Measurements from ENCODE around the gene DPP7. TPM values are rescaled to one million over a fixed set of nuclear protein-coding genes. Genes with fewer than 3 reads are reported as not detected.
A peak's percentile ranks its signal among the peaks of the same experiment; 100 is the strongest.
"Not testable (repeated sequence)": the region's sequence is repeated elsewhere in the genome, so short reads cannot be mapped to it uniquely, and the experiment has no call there.

Gene DPP7
- total and polyA plus RNA-seq, 2 donors from 2014 or later, result 164 to 205 TPM

- Histone ChIP-seq H3K4me1 (ENCODE audit: control insufficient read depth in 2 of 3, insufficient read depth in 2 of 3, low read depth in 1 of 3, low read length in 3 of 3) (peaks cover 0 to 16% (median 0%) of the 10 kb centered on the region in 3 donors), H3K27ac (ENCODE audit: low read depth in 2 of 2, low read length in 2 of 2) (no peak overlapping the region), H3K4me3 (ENCODE audit: low read length in 3 of 3) (peak overlapping the region in 2 of 3 donors; percentile 72 to 77), H3K9me3 (ENCODE audit: control insufficient read depth in 2 of 3, insufficient read depth in 1 of 3, low read length in 3 of 3) (no peaks in the 10 kb centered on the region), H3K9ac (ENCODE audit: low read length in 3 of 3) (no peak overlapping the region), H3K36me3 (ENCODE audit: control insufficient read depth in 2 of 3, insufficient read depth in 3 of 3, low read length in 3 of 3) (no peaks in the 10 kb centered on the region), H3K27me3 (ENCODE audit: control insufficient read depth, insufficient read depth, low read length) (no peaks in the 10 kb centered on the region)
- TF ChIP-seq, protein P1, sequence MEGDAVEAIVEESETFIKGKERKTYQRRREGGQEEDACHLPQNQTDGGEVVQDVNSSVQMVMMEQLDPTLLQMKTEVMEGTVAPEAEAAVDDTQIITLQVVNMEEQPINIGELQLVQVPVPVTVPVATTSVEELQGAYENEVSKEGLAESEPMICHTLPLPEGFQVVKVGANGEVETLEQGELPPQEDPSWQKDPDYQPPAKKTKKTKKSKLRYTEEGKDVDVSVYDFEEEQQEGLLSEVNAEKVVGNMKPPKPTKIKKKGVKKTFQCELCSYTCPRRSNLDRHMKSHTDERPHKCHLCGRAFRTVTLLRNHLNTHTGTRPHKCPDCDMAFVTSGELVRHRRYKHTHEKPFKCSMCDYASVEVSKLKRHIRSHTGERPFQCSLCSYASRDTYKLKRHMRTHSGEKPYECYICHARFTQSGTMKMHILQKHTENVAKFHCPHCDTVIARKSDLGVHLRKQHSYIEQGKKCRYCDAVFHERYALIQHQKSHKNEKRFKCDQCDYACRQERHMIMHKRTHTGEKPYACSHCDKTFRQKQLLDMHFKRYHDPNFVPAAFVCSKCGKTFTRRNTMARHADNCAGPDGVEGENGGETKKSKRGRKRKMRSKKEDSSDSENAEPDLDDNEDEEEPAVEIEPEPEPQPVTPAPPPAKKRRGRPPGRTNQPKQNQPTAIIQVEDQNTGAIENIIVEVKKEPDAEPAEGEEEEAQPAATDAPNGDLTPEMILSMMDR (IDR thresholded peaks at IDR 0.05; ENCODE audit: borderline replicate concordance, extremely low read depth, insufficient read depth), result no peak
- intact Hi-C loops (cut with DNase I), result no loop called here
- FAIRE-seq (no peak), DNase-seq (no peak)
Observed at GRCh38 chr9:137128158-137128861, 13.8 kb upstream of the DPP7 start.

DNA sequence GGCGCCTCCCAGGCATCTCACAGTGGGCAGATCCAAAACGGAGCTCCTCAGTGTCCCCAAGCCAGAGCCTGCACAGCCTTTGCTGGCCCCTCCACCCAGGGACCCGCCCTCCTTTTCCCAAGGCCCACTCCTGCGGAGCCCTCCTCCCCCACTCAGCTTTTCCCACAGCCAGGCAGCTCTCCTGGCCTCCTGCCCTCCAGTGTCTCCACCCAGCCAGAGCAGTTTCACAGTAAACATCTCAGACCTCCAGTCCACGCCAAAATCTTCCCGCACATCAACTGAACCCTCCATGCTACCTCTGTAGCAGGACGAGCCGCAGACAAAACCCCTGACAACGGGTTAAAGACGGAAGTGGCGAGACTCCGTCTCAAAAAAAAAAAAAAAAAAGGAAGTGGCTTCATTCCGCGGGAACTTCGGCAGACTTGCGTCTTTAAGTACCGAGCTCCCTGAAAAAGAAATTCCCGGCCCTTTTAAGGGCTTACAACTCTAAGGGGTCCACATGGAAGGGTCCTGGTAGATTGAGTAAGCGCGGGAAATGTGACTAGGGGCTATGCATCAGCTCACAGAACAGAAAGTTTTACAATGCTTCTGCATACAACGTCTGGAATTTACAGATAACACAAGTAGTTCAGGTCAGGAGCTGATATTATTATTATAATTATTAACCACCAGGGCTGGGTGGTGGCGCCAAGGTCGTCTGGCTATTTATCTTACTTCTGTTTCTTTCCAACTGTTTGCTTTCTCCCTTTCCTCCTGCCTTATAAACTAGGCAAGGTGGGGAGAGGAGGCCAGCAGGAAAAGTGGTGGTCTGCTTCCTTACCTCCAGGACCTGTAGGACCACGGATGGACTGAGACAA is 13.0 kb upstream of the DPP7 start:
- H3K27me3 ChIP-seq (ENCODE audit: control insufficient read depth, insufficient read depth, low read length), result no peaks in the 10 kb centered on the region
- peak overlapping the region in 1 of 3 donors; percentile 48 for H3K9ac ChIP-seq (ENCODE audit: low read length in 3 of 3)
- peak overlapping the region in 1 of 2 donors; percentile 41 for H3K27ac ChIP-seq (ENCODE audit: low read depth in 2 of 2, low read length in 2 of 2)
- FAIRE-seq, result no peak
- H3K4me3 ChIP-seq (ENCODE audit: low read length in 3 of 3), result peak overlapping the region in 2 of 3 donors; percentile 5 to 18
- intact Hi-C loops (cut with DNase I), result no loop called here
- TF ChIP-seq, protein P1 (IDR thresholded peaks at IDR 0.05; ENCODE audit: borderline replicate concordance, extremely low read depth, insufficient read depth), result no peak
- no peaks in the 10 kb centered on the region for H3K36me3 ChIP-seq (ENCODE audit: control insufficient read depth in 2 of 3, insufficient read depth in 3 of 3, low read length in 3 of 3)
- DNase-seq, result no peak
- H3K4me1 ChIP-seq (ENCODE audit: control insufficient read depth in 2 of 3, insufficient read depth in 2 of 3, low read depth in 1 of 3, low read length in 3 of 3), result peaks cover 0 to 16% (median 0%) of the 10 kb centered on the region in 3 donors
- H3K9me3 ChIP-seq (ENCODE audit: control insufficient read depth in 2 of 3, insufficient read depth in 1 of 3, low read length in 3 of 3), result no peaks in the 10 kb centered on the region

DNA sequence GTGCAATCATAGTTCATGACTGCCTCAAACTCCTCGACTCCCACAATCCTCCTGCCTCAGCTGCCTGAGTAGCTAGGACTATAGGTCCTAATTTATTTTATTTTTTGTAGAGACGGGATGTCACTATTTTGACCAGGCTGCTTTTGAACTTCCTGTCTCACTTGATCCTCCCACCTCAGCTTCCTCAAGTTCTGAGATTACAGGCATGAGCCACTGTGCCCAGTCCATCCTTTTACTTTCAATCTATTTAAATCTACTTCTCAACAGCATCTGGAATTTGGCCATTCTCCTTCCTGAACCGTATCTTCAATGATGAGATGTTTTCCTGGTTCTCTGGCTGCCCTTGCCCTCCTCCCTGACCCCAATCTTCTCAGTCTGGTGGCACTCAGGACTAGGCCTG is 12.3 kb upstream of the DPP7 start:
- intact Hi-C loops (cut with DNase I), result no loop called here
- TF ChIP-seq, protein P1 (IDR thresholded peaks at IDR 0.05; ENCODE audit: borderline replicate concordance, extremely low read depth, insufficient read depth), result no peak
- peak overlapping the region in 1 of 3 donors; percentile 5 for H3K4me3 ChIP-seq (ENCODE audit: low read length in 3 of 3)
- FAIRE-seq (no peak), DNase-seq (no peak)
- H3K9me3 ChIP-seq (ENCODE audit: control insufficient read depth in 2 of 3, insufficient read depth in 1 of 3, low read length in 3 of 3), result no peaks in the 10 kb centered on the region
- no peaks in the 10 kb centered on the region for H3K36me3 ChIP-seq (ENCODE audit: control insufficient read depth in 2 of 3, insufficient read depth in 3 of 3, low read length in 3 of 3)
- no peak overlapping the region for H3K9ac ChIP-seq (ENCODE audit: low read length in 3 of 3)
- H3K4me1 ChIP-seq (ENCODE audit: control insufficient read depth in 2 of 3, insufficient read depth in 2 of 3, low read depth in 1 of 3, low read length in 3 of 3), result peaks cover 0 to 16% (median 0%) of the 10 kb centered on the region in 3 donors
- no peaks in the 10 kb centered on the region for H3K27me3 ChIP-seq (ENCODE audit: control insufficient read depth, insufficient read depth, low read length)
- peak overlapping the region in 1 of 2 donors; percentile 41 for H3K27ac ChIP-seq (ENCODE audit: low read depth in 2 of 2, low read length in 2 of 2)

DNA sequence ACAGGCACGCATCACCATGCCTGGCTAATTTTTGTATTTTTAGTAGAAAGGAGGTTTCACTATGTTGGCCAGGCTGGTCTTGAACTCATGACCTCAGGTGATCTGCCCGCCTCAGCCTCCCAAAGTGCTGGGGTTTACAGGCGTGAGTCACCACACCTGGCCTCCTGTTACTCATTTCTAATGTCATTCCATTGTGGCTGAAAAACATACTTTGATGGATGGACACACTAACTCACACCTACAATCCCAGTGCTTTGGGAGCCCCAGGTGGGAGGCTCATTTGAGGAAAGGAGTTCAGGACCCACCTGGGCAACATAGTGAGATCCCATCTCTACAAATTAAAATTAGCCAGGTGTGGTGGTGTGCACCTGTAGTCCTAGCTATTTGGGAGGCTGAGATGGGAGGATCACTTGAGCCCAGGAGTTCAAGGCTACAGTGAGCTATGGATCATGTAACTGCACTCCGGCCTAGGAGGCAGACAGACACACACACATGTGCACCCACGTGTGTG is 9.5 kb upstream of the DPP7 start:
- DNase-seq; FAIRE-seq; intact Hi-C loops (cut with DNase I): not testable (repeated sequence)

More for the DNA sequence above, 9.5 kb upstream of the DPP7 start:
- peaks cover 0 to 14% (median 0%) of the 10 kb centered on the region in 3 donors for H3K4me1 ChIP-seq (ENCODE audit: control insufficient read depth in 2 of 3, insufficient read depth in 2 of 3, low read depth in 1 of 3, low read length in 3 of 3)
- not testable (repeated sequence) for H3K9me3 ChIP-seq (ENCODE audit: control insufficient read depth in 2 of 3, insufficient read depth in 1 of 3, low read length in 3 of 3); H3K36me3 ChIP-seq (ENCODE audit: control insufficient read depth in 2 of 3, insufficient read depth in 3 of 3, low read length in 3 of 3); H3K9ac ChIP-seq (ENCODE audit: low read length in 3 of 3); H3K27me3 ChIP-seq (ENCODE audit: control insufficient read depth, insufficient read depth, low read length); H3K27ac ChIP-seq (ENCODE audit: low read depth in 2 of 2, low read length in 2 of 2); H3K4me3 ChIP-seq (ENCODE audit: low read length in 3 of 3)
